Adrenal gland (tissue), 12 donors: ENCODE results near the gene PEX10. TPM values are rescaled to one million over a fixed set of nuclear protein-coding genes. Genes with fewer than 3 reads are reported as not detected.

Experiments used
- DNase-seq, 7 donors: peaks; one replicate each; pipeline ENCODE4 v3.0.0-alpha.2; 2019 to 2020
- H3K27ac ChIP-seq, 5 donors: fragments of 200-600 bp; sonication (generic) in 4 of 5; 1 replicate in 3 of 5; 2 replicates in 2 of 5; pipeline versions ENCODE4 v1.5.1 to v1.8.0; 2016 to 2020; ENCODE audit warnings: mild to moderate bottlenecking in 1 of 5
- H3K27me3 ChIP-seq: fragments of 200-600 bp; 2 replicates; pipeline ENCODE4 v1.8.0; 2021
- H3K36me3 ChIP-seq, 2 donors: fragments of 200-600 bp; replicated peaks in 1 of 2; 1 replicate in 1 of 2; 2 replicates in 1 of 2; pipeline versions ENCODE4 v1.5.1 to v1.8.0; 2018 to 2022
- H3K4me1 ChIP-seq, 2 donors: fragments of 200-600 bp; replicated peaks in 1 of 2; 1 replicate in 1 of 2; 2 replicates in 1 of 2; pipeline versions ENCODE4 v1.5.1 to v1.8.0; 2018 to 2021
- H3K4me3 ChIP-seq, 4 donors: fragments of 200-600 bp; sonication (generic) in 3 of 4; one replicate each; pipeline ENCODE4 v1.5.1; 2016 to 2018
- H3K9me3 ChIP-seq, 3 donors: fragments of 200-600 bp; sonication (generic) in 1 of 3; replicated peaks in 1 of 3; 1 replicate in 2 of 3; 2 replicates in 1 of 3; pipeline versions ENCODE4 v1.5.1 to v1.8.0; 2016 to 2021
- POLR2A ChIP-seq, 2 donors: fragments of 450-650 bp; IDR thresholded peaks; one replicate each; pipeline ENCODE4 v1.6.1; 2017; ENCODE audit warnings: antibody characterized with exemption in 2 of 2, mild to moderate bottlenecking in 2 of 2, moderate library complexity in 1 of 2
- WGBS, 4 donors: extraction: QIAGEN DNeasy Blood & Tissue Kit in 2 of 4; methylation state at CpG; one replicate each; pipeline versions ENCODE4 v1.1.5 to v1.1.7; 2013 to 2017; 5-methylcytosine and 5-hydroxymethylcytosine counted together
- intact Hi-C, 2 donors: fragments of 100-400 bp; cut with DNase I; formaldehyde crosslinking; loops; one replicate each; pipeline versions ENCODE4 v1.14.1 to v1.15.0; 2022 to 2023
- polyA plus RNA-seq, 3 donors: library from polyadenylated mRNA; stranded (reverse); fragments of 200-250 nt in 2 of 3; fragments of 350-450 nt in 1 of 3; fragmentation: Illumina TruSeq in 1 of 3; extraction: RNeasy Lipid Tissue Mini Kit (QIAGEN cat#74804) in 1 of 3; gene quantifications; one replicate each; pipeline ENCODE4 v1.2.3, GENCODE V29; 2013 to 2014
- total RNA-seq, 9 donors: library from RNA; depleted of rRNA in 4 of 9; stranded (reverse); fragments of >200 nt in 4 of 9; fragments of 120-200 nt in 1 of 9; fragmentation: NEBNext Ultra II Directional in 1 of 9; extraction: Animal tissue kit (Norgen Biotek cat#: 25700) in 1 of 9; gene quantifications; one replicate each; pipeline versions ENCODE4 v1.1.0 to v1.2.4, GENCODE V29; 2013 to 2023
- TF ChIP-seq, protein P1 (sequence below), 6 experiments: fragments of 450-650 bp in 4 of 6; fragments of 200-600 bp in 2 of 6; sonication (generic) in 1 of 6; IDR thresholded peaks; 1 replicate in 5 of 6; 2 replicates in 1 of 6; pipeline versions ENCODE4 v1.5.1 to v1.8.0; 2016 to 2021; ENCODE audit warnings: antibody characterized with exemption in 6 of 6, mild to moderate bottlenecking in 2 of 6, moderate library complexity in 1 of 6
- donor health status: healthy with polysubstance abuse.
- donor health status: Bipolar disorder and iron deficiency.
- donor health status: DM: yes; HTN: yes; CAD: no.
- donor health status: DM: no; HTN: no; CAD: no.
- donor health status: DM: no; HTN: no; CAD: no.
- donor health status: DM: yes; HTN: yes; CAD: no.

The PEX10 gene
- total and polyA plus RNA-seq, 12 donors, result 25.3 to 81.5 (median 44.7) TPM

DNA sequence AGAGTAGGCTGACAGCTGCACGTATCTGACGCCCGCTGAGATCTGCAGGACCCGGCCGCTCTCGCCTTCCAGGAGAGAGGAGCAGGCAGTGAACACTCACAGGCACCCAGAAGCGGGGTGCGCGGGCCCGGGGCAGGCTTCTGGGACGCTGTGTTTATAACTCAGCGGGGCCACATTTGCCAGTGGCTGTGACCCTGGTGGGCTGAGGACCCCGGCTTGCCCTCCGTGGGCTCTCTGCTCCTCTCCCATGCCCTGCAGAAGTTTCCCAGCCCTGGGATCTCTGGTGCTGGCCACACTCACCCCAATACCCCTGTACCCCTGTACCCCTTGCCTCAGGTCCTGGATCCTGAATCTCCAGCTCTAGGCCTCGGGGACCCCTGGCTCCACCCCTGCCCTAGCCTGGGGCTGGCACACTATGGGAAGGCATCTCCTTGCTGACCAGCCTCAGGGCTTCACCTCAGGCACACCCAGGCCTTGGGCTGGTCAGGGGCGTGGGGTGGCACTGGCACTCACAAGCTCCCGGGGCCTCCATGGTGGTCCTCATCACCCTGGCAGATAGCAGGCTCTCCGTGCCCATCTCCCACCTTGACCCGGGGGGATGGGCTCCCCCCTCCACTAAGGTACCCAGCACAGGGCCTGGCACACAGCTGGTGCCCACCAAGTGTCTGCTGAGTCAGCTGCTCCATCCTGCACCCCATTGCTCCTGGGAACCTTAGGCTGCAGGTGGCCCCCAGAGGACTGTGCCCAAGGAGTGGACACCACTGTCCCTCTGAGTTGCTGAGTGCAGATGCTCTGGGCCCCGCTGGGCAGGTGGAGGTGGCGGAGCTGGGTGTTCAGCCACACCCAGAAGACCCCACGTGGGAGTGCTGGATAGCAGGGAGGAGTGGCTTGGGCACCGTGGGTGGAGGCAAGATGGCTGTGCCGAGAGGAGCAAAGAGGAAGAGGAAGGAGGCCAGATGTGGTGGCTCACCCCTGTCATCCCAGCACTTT, 53.4 kb downstream of the PEX10 start:
- 82 to 92% (median 90%) methylated on average over 17 to 24 of the region's 24 CpGs for WGBS, 4 donors
- H3K27ac ChIP-seq, result no peak overlapping the region

DNA sequence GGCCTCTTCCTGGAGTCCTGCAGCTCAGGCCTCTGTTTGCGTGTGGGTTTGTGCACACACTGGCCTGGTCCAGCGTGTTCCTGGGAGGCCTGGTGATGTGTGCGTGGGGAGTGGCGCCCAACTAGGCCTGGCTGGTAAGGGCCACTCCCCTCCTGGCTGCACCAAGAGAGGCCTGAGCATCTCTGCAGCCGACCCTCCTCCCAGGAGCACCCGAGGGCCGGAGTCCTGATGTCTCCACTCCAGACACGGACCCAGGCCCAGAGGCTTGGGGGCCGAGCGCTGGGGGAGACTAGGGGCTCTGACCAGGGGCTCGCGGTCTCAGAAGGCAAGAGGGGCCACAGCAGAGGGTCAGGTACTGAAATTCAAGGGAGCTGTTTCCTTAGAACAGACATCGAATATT, 54.3 kb downstream of the PEX10 start:
- DNase-seq, result no peak
- no peaks in the 10 kb centered on the region for H3K4me1 ChIP-seq
- no peak overlapping the region for H3K27ac ChIP-seq
- TF ChIP-seq, protein P1, sequence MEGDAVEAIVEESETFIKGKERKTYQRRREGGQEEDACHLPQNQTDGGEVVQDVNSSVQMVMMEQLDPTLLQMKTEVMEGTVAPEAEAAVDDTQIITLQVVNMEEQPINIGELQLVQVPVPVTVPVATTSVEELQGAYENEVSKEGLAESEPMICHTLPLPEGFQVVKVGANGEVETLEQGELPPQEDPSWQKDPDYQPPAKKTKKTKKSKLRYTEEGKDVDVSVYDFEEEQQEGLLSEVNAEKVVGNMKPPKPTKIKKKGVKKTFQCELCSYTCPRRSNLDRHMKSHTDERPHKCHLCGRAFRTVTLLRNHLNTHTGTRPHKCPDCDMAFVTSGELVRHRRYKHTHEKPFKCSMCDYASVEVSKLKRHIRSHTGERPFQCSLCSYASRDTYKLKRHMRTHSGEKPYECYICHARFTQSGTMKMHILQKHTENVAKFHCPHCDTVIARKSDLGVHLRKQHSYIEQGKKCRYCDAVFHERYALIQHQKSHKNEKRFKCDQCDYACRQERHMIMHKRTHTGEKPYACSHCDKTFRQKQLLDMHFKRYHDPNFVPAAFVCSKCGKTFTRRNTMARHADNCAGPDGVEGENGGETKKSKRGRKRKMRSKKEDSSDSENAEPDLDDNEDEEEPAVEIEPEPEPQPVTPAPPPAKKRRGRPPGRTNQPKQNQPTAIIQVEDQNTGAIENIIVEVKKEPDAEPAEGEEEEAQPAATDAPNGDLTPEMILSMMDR (IDR thresholded peaks at IDR 0.05), result no peak
- no peak for TF ChIP-seq POLR2A (IDR thresholded peaks at IDR 0.05)
- intact Hi-C loops, result no loop called here
- no peak overlapping the region for H3K4me3 ChIP-seq
- WGBS, 4 donors, result 83 to 93% (median 89%) methylated on average over 8 to 13 of the region's 13 CpGs
- no peaks in the 10 kb centered on the region for H3K9me3 ChIP-seq
- no peaks in the 10 kb centered on the region for H3K27me3 ChIP-seq
- no peaks in the 10 kb centered on the region for H3K36me3 ChIP-seq

More for the DNA sequence above, 53.4 kb downstream of the PEX10 start:
- Histone ChIP-seq H3K4me1 (no peaks in the 10 kb centered on the region), H3K4me3 (no peak overlapping the region), H3K36me3 (no peaks in the 10 kb centered on the region), H3K27me3 (no peaks in the 10 kb centered on the region), H3K9me3 (no peaks in the 10 kb centered on the region)
- no peak for DNase-seq
- intact Hi-C loops, result no loop called here
- no peak for TF ChIP-seq POLR2A (IDR thresholded peaks at IDR 0.05)
- TF ChIP-seq, protein P1 (IDR thresholded peaks at IDR 0.05), result no peak

- H3K36me3 ChIP-seq, result no peaks in the 10 kb centered on the region
- no peak overlapping the region for H3K4me3 ChIP-seq
- H3K27me3 ChIP-seq, result no peaks in the 10 kb centered on the region
- no peaks in the 10 kb centered on the region for H3K4me1 ChIP-seq
- no peak for TF ChIP-seq POLR2A (IDR thresholded peaks at IDR 0.05)
- TF ChIP-seq, protein P1 (IDR thresholded peaks at IDR 0.05), result no peak
- DNase-seq, result no peak
- H3K27ac ChIP-seq, result no peak overlapping the region
- 77 to 87% (median 82%) methylated on average over 11 to 37 of the region's 37 CpGs for WGBS, 4 donors
- intact Hi-C loops, result no loop called here
- no peaks in the 10 kb centered on the region for H3K9me3 ChIP-seq
Observed at GRCh38 chr1:2356911-2357845, 55.2 kb downstream of the PEX10 start.

DNA sequence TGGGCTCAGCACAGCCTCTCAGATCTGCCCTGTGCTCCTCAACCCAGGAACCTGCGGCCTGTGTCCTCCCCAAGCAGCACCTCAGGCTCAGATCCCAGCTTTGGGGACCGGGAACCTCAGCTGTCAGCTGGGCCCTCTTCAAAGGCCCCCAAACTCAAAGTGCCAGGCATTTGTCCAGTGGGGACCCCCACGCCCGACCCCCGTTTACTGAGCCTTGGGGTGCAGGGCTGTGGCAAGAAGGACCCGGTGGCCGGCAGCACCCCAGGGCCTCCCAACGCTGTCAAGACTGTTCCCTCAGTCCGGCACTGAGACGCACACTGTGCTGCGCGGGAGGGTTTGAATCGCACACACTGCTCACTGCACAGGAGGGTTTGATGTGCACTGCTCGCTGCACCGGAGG, 56.0 kb downstream of the PEX10 start:
- TF ChIP-seq POLR2A (IDR thresholded peaks at IDR 0.05), result no peak
- TF ChIP-seq, protein P1 (IDR thresholded peaks at IDR 0.05), result no peak
- 87 to 92% (median 91%) methylated on average over 10 to 15 of the region's 15 CpGs for WGBS, 4 donors
- Histone ChIP-seq H3K4me3 (no peak overlapping the region), H3K27me3 (no peaks in the 10 kb centered on the region), H3K27ac (no peak overlapping the region), H3K36me3 (no peaks in the 10 kb centered on the region), H3K9me3 (no peaks in the 10 kb centered on the region), H3K4me1 (no peaks in the 10 kb centered on the region)
- no peak for DNase-seq
- intact Hi-C loops, result no loop called here
